ENCODE results near the gene C11orf65. TPM values are rescaled to one million over a fixed set of nuclear protein-coding genes. Genes with fewer than 3 reads are reported as not detected.

The C11orf65 gene
- total RNA-seq, 1 experiment from 2014 or later = 0.43 TPM

- Histone ChIP-seq H3K4me3 (ENCODE audit: low read depth, low read length, poor library complexity, severe bottlenecking) (no peak overlapping the region), H3K9me3 (ENCODE audit: low read depth, low read length, poor library complexity, severe bottlenecking) (no peaks in the 10 kb centered on the region), H3K27ac (ENCODE audit: low read depth, low read length, poor library complexity, severe bottlenecking) (no peak overlapping the region), H3K36me3 (ENCODE audit: insufficient read depth, low read length, poor library complexity, severe bottlenecking) (peaks cover 59% of the 10 kb centered on the region), H3K4me1 (ENCODE audit: insufficient read depth, low read length, poor library complexity, severe bottlenecking) (no peaks in the 10 kb centered on the region), H3K27me3 (replicated peaks; ENCODE audit: insufficient read depth, low read depth, low read length, poor library complexity) (no peaks in the 10 kb centered on the region)
- no peak for TF ChIP-seq EZH2 (IDR thresholded peaks at IDR 0.05; ENCODE audit: borderline replicate concordance, low read depth, low read length, poor library complexity, severe bottlenecking)
- no peak for TF ChIP-seq CTCF (conservative IDR thresholded peaks at IDR 0.05; ENCODE audit: low read depth, low read length)
- no TSS peak for BruUV-seq (replicated peaks)
- no peak for DNase-seq (ENCODE audit: low spot score)
- intact Hi-C loops (cut with micrococcal nuclease; ENCODE audit: unreplicated experiment) = no loop called here
- POLR2A ChIA-PET (ENCODE audit: low non-redundant PET) = no interaction called here
- CTCF ChIA-PET = no interaction called here
These were observed 7.5 kb upstream of the C11orf65 start for GRCh38 chr11:108474664-108475463.

- Histone ChIP-seq H3K9me3 (ENCODE audit: low read depth, low read length, poor library complexity, severe bottlenecking) (no peaks in the 10 kb centered on the region), H3K27me3 (replicated peaks; ENCODE audit: insufficient read depth, low read depth, low read length, poor library complexity) (no peaks in the 10 kb centered on the region), H3K36me3 (ENCODE audit: insufficient read depth, low read length, poor library complexity, severe bottlenecking) (peaks cover 43% of the 10 kb centered on the region), H3K27ac (ENCODE audit: low read depth, low read length, poor library complexity, severe bottlenecking) (no peak overlapping the region), H3K4me1 (ENCODE audit: insufficient read depth, low read length, poor library complexity, severe bottlenecking) (peaks cover 6% of the 10 kb centered on the region), H3K4me3 (ENCODE audit: low read depth, low read length, poor library complexity, severe bottlenecking) (no peak overlapping the region)
- no peak for TF ChIP-seq EZH2 (IDR thresholded peaks at IDR 0.05; ENCODE audit: borderline replicate concordance, low read depth, low read length, poor library complexity, severe bottlenecking)
- no peak for TF ChIP-seq CTCF (conservative IDR thresholded peaks at IDR 0.05; ENCODE audit: low read depth, low read length)
- intact Hi-C loops (cut with micrococcal nuclease; ENCODE audit: unreplicated experiment) = no loop called here
- no TSS peak for BruUV-seq (replicated peaks)
- ChIA-PET CTCF (no interaction called here), POLR2A (ENCODE audit: low non-redundant PET) (no interaction called here)
- no peak for DNase-seq (ENCODE audit: low spot score)
These were observed 5.4 kb upstream of the C11orf65 start for GRCh38 chr11:108472681-108473080.

- Histone ChIP-seq H3K27ac (ENCODE audit: low read depth, low read length, poor library complexity, severe bottlenecking) (peak overlapping the region; percentile 96), H3K9me3 (ENCODE audit: low read depth, low read length, poor library complexity, severe bottlenecking) (no peaks in the 10 kb centered on the region), H3K4me3 (ENCODE audit: low read depth, low read length, poor library complexity, severe bottlenecking) (no peak overlapping the region), H3K4me1 (ENCODE audit: insufficient read depth, low read length, poor library complexity, severe bottlenecking) (peaks cover 7% of the 10 kb centered on the region), H3K27me3 (replicated peaks; ENCODE audit: insufficient read depth, low read depth, low read length, poor library complexity) (no peaks in the 10 kb centered on the region), H3K36me3 (ENCODE audit: insufficient read depth, low read length, poor library complexity, severe bottlenecking) (peaks cover 2% of the 10 kb centered on the region)
- ChIA-PET POLR2A (ENCODE audit: low non-redundant PET) (no interaction called here), CTCF (no interaction called here)
- intact Hi-C loops (cut with micrococcal nuclease; ENCODE audit: unreplicated experiment) = loop anchor here (5.0 kb wide), 1 partner anchor 246 kb away; the partner anchor contains the start of genes ATM and NPAT
- no peak for DNase-seq (ENCODE audit: low spot score)
- BruUV-seq (replicated peaks) = no TSS peak
- TF ChIP-seq CTCF (conservative IDR thresholded peaks at IDR 0.05; ENCODE audit: low read depth, low read length) (no peak), EZH2 (IDR thresholded peaks at IDR 0.05; ENCODE audit: borderline replicate concordance, low read depth, low read length, poor library complexity, severe bottlenecking) (no peak)
These were observed 1.1 kb upstream of the C11orf65 start for GRCh38 chr11:108468478-108468864.

Data from A673 (cell line).